IMR-90 (cell line): Measurements from ENCODE around the gene PATL2. TPM values are rescaled to one million over a fixed set of nuclear protein-coding genes. Genes with fewer than 3 reads are reported as not detected.

ENCODE experiments used
- ATAC-seq: fragments of 200-7000 bp; cut with Tn5 transposase; 2 replicates; pipeline ENCODE4 v1.9.1; 2020; ENCODE audit warnings: low read depth, mild to moderate bottlenecking, moderate library complexity
- BruUV-seq: library from RNA; stranded (reverse); fragments of 400-500 nt; replicated peaks from 2 replicates; lab custom pipeline; 2021; lab: Mats Ljungman, UMichigan
- CTCF ChIA-PET: fragments of 300-600 bp; formaldehyde crosslinking; extraction: SDS; loops from one replicate; lab custom pipeline; 2021; ENCODE audit warnings: antibody characterized with exemption; lab: Yijun Ruan, JAX
- POLR2A ChIA-PET: fragments of 300-600 bp; sonication (Branson Sonifier 250); formaldehyde crosslinking; loops from one replicate; lab custom pipeline; 2022; ENCODE audit warnings: antibody characterized with exemption; ENCODE audit not compliant: unreplicated experiment; lab: Charles Lee
- DNase-seq: peaks from one replicate; pipeline ENCODE4 v3.0.0; 2013
- H2AFZ ChIP-seq: replicated peaks from 2 replicates; pipeline ENCODE3; 2013; ENCODE audit warnings: low read length, mild to moderate bottlenecking; ENCODE audit not compliant: poor library complexity
- H2AK5ac ChIP-seq: 2 replicates; pipeline ENCODE4 v1.6.1; 2013; ENCODE audit warnings: low read depth, low read length, inconsistent platforms
- H2AK9ac ChIP-seq: replicated peaks from 2 replicates; pipeline ENCODE3; 2013; ENCODE audit warnings: mild to moderate bottlenecking, low read depth, low read length, moderate library complexity; ENCODE audit not compliant: poor library complexity
- H2BK120ac ChIP-seq: 2 replicates; pipeline ENCODE4 v1.6.1; 2013; ENCODE audit warnings: low read depth, low read length, inconsistent platforms
- H2BK15ac ChIP-seq: 3 replicates; pipeline ENCODE4 v1.6.1; 2013; ENCODE audit warnings: low read depth, low read length, inconsistent platforms
- H2BK20ac ChIP-seq: 2 replicates; pipeline ENCODE4 v1.6.1; 2013; ENCODE audit warnings: low read depth, mild to moderate bottlenecking, inconsistent platforms, low read length, moderate library complexity
- H2BK5ac ChIP-seq: 2 replicates; pipeline ENCODE4 v1.6.1; 2013; ENCODE audit warnings: mild to moderate bottlenecking, low read depth, low read length, inconsistent platforms; ENCODE audit not compliant: poor library complexity, severe bottlenecking
- H3K14ac ChIP-seq: replicated peaks from 2 replicates; pipeline ENCODE4 v1.6.1; 2013; ENCODE audit warnings: low read depth, low read length, inconsistent platforms
- H3K18ac ChIP-seq: 2 replicates; pipeline ENCODE4 v1.6.1; 2013; ENCODE audit warnings: low read depth, low read length, control low read depth
- H3K23ac ChIP-seq: 2 replicates; pipeline ENCODE4 v1.6.1; 2013; ENCODE audit warnings: low read depth, low read length, inconsistent platforms
- H3K27ac ChIP-seq: 2 replicates; pipeline ENCODE4 v1.5.1; 2013; ENCODE audit warnings: mild to moderate bottlenecking, control low read depth, low read length; ENCODE audit not compliant: insufficient read depth
- H3K27me3 ChIP-seq: 2 replicates; pipeline ENCODE4 v1.6.1; 2013; ENCODE audit warnings: low read length; ENCODE audit not compliant: control insufficient read depth, insufficient read depth
- H3K36me3 ChIP-seq: 2 replicates; pipeline ENCODE4 v1.6.1; 2013; ENCODE audit warnings: low read length, mixed read lengths; ENCODE audit not compliant: control insufficient read depth, insufficient read depth
- H3K4ac ChIP-seq: 2 replicates; pipeline ENCODE4 v1.6.1; 2013; ENCODE audit warnings: low read depth, low read length, inconsistent platforms
- H3K4me1 ChIP-seq: 2 replicates; pipeline ENCODE4 v1.6.1; 2013; ENCODE audit warnings: low read length, mixed read lengths; ENCODE audit not compliant: control insufficient read depth, insufficient read depth
- H3K4me2 ChIP-seq: 2 replicates; pipeline ENCODE4 v1.6.1; 2013; ENCODE audit warnings: low read depth, mild to moderate bottlenecking, control low read depth, low read length, moderate library complexity
- H3K4me3 ChIP-seq: 2 replicates; pipeline ENCODE4 v1.5.1; 2013; ENCODE audit warnings: low read depth, mild to moderate bottlenecking, control low read depth, low read length, moderate library complexity; ENCODE audit not compliant: insufficient read depth
- H3K56ac ChIP-seq: 2 replicates; pipeline ENCODE4 v1.6.1; 2013; ENCODE audit warnings: low read length, inconsistent platforms; ENCODE audit not compliant: insufficient read depth; ENCODE audit errors: extremely low read depth
- H3K79me1 ChIP-seq, 2 experiments: 2 replicates each; pipeline ENCODE4 v1.6.1; 2013; ENCODE audit warnings: low read length in 2 of 2, inconsistent platforms in 1 of 2, low read depth in 1 of 2
- H3K9ac ChIP-seq: 2 replicates; pipeline ENCODE4 v1.6.1; 2013; ENCODE audit warnings: low read depth, low read length, control low read depth
- H3K9me1 ChIP-seq: 2 replicates; pipeline ENCODE4 v1.6.1; 2013; ENCODE audit warnings: low read length, inconsistent platforms; ENCODE audit not compliant: insufficient read depth
- H3K9me3 ChIP-seq: 2 replicates; pipeline ENCODE4 v1.6.1; 2013; ENCODE audit warnings: low read length; ENCODE audit not compliant: control insufficient read depth, insufficient read depth
- H4K20me1 ChIP-seq: 2 replicates; pipeline ENCODE4 v1.6.1; 2013; ENCODE audit warnings: low read length, inconsistent platforms; ENCODE audit not compliant: insufficient read depth
- H4K5ac ChIP-seq: 2 replicates; pipeline ENCODE4 v1.6.1; 2013; ENCODE audit warnings: mild to moderate bottlenecking, low read depth, low read length, control low read depth
- H4K8ac ChIP-seq, 2 experiments: 2 replicates each; pipeline ENCODE4 v1.6.1; 2013; ENCODE audit warnings: low read depth in 2 of 2, low read length in 2 of 2, control low read depth in 1 of 2, inconsistent platforms in 1 of 2
- H4K91ac ChIP-seq: 2 replicates; pipeline ENCODE4 v1.6.1; 2013; ENCODE audit warnings: low read depth, low read length, inconsistent platforms; ENCODE audit not compliant: insufficient read depth
- BHLHE40 ChIP-seq: fragments of 150-350 bp; IDR thresholded peaks from 2 replicates; pipeline ENCODE4 v1.6.1; 2016; ENCODE audit warnings: mild to moderate bottlenecking, low read depth, low read length
- CHD1 ChIP-seq: IDR thresholded peaks from 2 replicates; pipeline ENCODE4 v1.6.1; 2012; ENCODE audit warnings: low read depth, low read length, improper control_type of control experiment
- CTCF ChIP-seq: conservative IDR thresholded peaks from 2 replicates; pipeline ENCODE4 v1.5.1; 2012; ENCODE audit warnings: mild to moderate bottlenecking, low read depth, low read length, improper control_type of control experiment
- ELK1 ChIP-seq: fragments of 150-350 bp; IDR thresholded peaks from 2 replicates; pipeline ENCODE4 v1.6.1; 2016; ENCODE audit warnings: low read depth, mild to moderate bottlenecking, low read length, moderate library complexity, borderline replicate concordance
- MAZ ChIP-seq: IDR thresholded peaks from 2 replicates; pipeline ENCODE4 v1.6.1; 2012; ENCODE audit warnings: low read depth, mild to moderate bottlenecking, low read length, improper control_type of control experiment, moderate library complexity, borderline replicate concordance
- NFE2L2 ChIP-seq: fragments of 150-350 bp; IDR thresholded peaks from 2 replicates; pipeline ENCODE4 v1.6.1; 2016; ENCODE audit warnings: low read depth, mild to moderate bottlenecking, low read length
- RFX5 ChIP-seq: IDR thresholded peaks from 2 replicates; pipeline ENCODE4 v1.8.0; 2012; ENCODE audit warnings: low read depth, mild to moderate bottlenecking, low read length, moderate library complexity
- SMC3 ChIP-seq: fragments of 150-350 bp; IDR thresholded peaks from 2 replicates; pipeline ENCODE4 v1.6.1; 2016; ENCODE audit warnings: low read depth, mild to moderate bottlenecking, antibody characterized with exemption, low read length, moderate library complexity
- WGBS, 2 experiments: methylation state at CpG; one replicate each; pipeline versions ENCODE4 v1.1.5 to v1.1.7; 2013; ENCODE audit warnings: missing lambda C conversion rate in 2 of 2; ENCODE audit not compliant: insufficient read length in 1 of 2; ENCODE audit errors: extremely low coverage in 2 of 2; 5-methylcytosine and 5-hydroxymethylcytosine counted together
- dilution Hi-C: fragments of 300-500 bp; cut with HindIII; formaldehyde crosslinking; loops from one replicate; pipeline ENCODE4 v1.14.3; 2018; ENCODE audit warnings: low sequenced_read_pairs; ENCODE audit not compliant: unreplicated experiment
- in situ Hi-C: fragments of 300-500 bp; cut with MboI; formaldehyde crosslinking; loops from 3 replicates; pipeline ENCODE4 v1.14.3; 2019; ENCODE audit warnings: low sequenced_read_pairs, inconsistent platforms, mixed read lengths
- intact Hi-C: fragments of 100-400 bp; cut with micrococcal nuclease; formaldehyde crosslinking; loops from 2 replicates; pipeline ENCODE4 v1.10.0; 2022
- polyA plus RNA-seq, 3 experiments: library from polyadenylated mRNA; depleted of rRNA; stranded (reverse); fragments of >200 nt; gene quantifications; 2 replicates each; pipeline ENCODE4 v1.2.3, GENCODE V29; 2012; ENCODE audit warnings: low replicate concordance in 1 of 3
- total RNA-seq: library from RNA; depleted of rRNA; stranded (reverse); fragments of >200 nt; gene quantifications from 2 replicates; pipeline ENCODE4 v1.2.3, GENCODE V29; 2012

PATL2 gene
- total and polyA plus RNA-seq, 2 of the 4 experiments (the other 2 are of a cell fraction), result 0.10 TPM; not detected in 1

GRCh38 chr15:44705986-44706385 lies 5.1 kb downstream of the PATL2 start:
- no peak overlapping the region for H4K91ac ChIP-seq
- H3K4me1 ChIP-seq, result no peaks in the 10 kb centered on the region
- H3K18ac ChIP-seq, result no peak overlapping the region
- intact Hi-C loops (no loop called here), in situ Hi-C loops (no loop called here), dilution Hi-C loops (no loop called here)
- H3K4ac ChIP-seq, result no peak overlapping the region
- no peaks in the 10 kb centered on the region for H3K36me3 ChIP-seq
- H3K9me3 ChIP-seq, result peaks cover 2% of the 10 kb centered on the region; the same call in 1 of the 2 replicates
- H3K9ac ChIP-seq, result no peak overlapping the region
- no peak overlapping the region for H2BK120ac ChIP-seq
- H2BK15ac ChIP-seq, result no peak overlapping the region
- H3K56ac ChIP-seq, result no peak overlapping the region
- no peak overlapping the region for H2AK9ac ChIP-seq
- H2AK5ac ChIP-seq, result no peak overlapping the region
- CTCF ChIA-PET, result interaction anchor here (0.9 kb wide), 1 partner anchor 42 kb away, joined by 4 read pairs; the partner anchor contains the start of gene SPG11
- no TSS peak for BruUV-seq
- no peak overlapping the region for H4K8ac ChIP-seq
- no CpG with 5 or more reads among the region's 1 CpG for WGBS, 2 experiments
- no peak overlapping the region for H4K5ac ChIP-seq
- H2BK20ac ChIP-seq, result no peak overlapping the region
- no peak overlapping the region for H3K27ac ChIP-seq
- no peak overlapping the region for H2AFZ ChIP-seq
- H3K27me3 ChIP-seq, result no peaks in the 10 kb centered on the region
- H3K14ac ChIP-seq, result no peak overlapping the region
- ATAC-seq (no peak), DNase-seq (no peak)
- peaks cover 6 to 7% of the 10 kb centered on the region in 2 experiments; a peak in 2 of 4 replicates for H3K79me1 ChIP-seq
- POLR2A ChIA-PET, result no interaction called here
- no peak overlapping the region for H3K4me3 ChIP-seq
- H3K9me1 ChIP-seq, result no peaks in the 10 kb centered on the region; the same call in 1 of the 2 replicates
- H4K20me1 ChIP-seq, result no peaks in the 10 kb centered on the region
- no peak overlapping the region for H3K4me2 ChIP-seq
- H3K23ac ChIP-seq, result no peak overlapping the region
- H2BK5ac ChIP-seq, result no peak overlapping the region
- TF ChIP-seq CHD1, result no peak
- TF ChIP-seq NFE2L2, result no peak
- TF ChIP-seq RFX5, result no peak
- TF ChIP-seq CTCF, result no peak
- TF ChIP-seq BHLHE40, result no peak
- TF ChIP-seq MAZ, result no peak
- no peak for TF ChIP-seq SMC3
- no peak for TF ChIP-seq ELK1
